ENCODE measurements around the gene ATAD3C.

Gene ATAD3C

GRCh38 chr1:1406821-1407635 lies 42.5 kb upstream of the ATAD3C start, which contains the start of gene MRPL20 (continued):
- TF ChIP-seq ZBTB11 (tag by site-specific recombination; conservative IDR thresholded peaks at IDR 0.05; ENCODE audit: low read depth) (peak; percentile 96), ZNF280C (tag by site-specific recombination; IDR thresholded peaks at IDR 0.05) (no peak)

GRCh38 chr1:1407636-1408318 lies 41.7 kb upstream of the ATAD3C start:
- Histone ChIP-seq H3K9me3 (ENCODE audit: control insufficient read depth, insufficient read depth, low read depth, low read length) (no peaks in the 10 kb centered on the region), H3K4me1 (ENCODE audit: control insufficient read depth, insufficient read depth, low read length) (no peaks in the 10 kb centered on the region), H3K36me3 (ENCODE audit: control insufficient read depth in 2 of 2, insufficient read depth in 1 of 2, low read length in 2 of 2) (peaks cover 19 to 51% of the 10 kb centered on the region in 2 experiments; a peak in 2 of 3 replicates), H3K4me3 (ENCODE audit: low read depth, low read length) (peak overlapping the region; percentile 84), H3K27ac (ENCODE audit: extremely low read depth, low read depth, low read length) (peak overlapping the region; percentile 87)
- CTCF ChIA-PET = interaction anchor here (0.6 to 2.8 kb wide), 6 partner anchors 15 to 35 kb away, joined by 3 to 14 read pairs (median 3); no protein-coding TSS in a partner anchor
- TF ChIP-seq ZNF335 (tag by site-specific recombination; conservative IDR thresholded peaks at IDR 0.05) = 0 out of 2 replicates have a peak, but pooled peaks have one; percentile 15
- peak; percentile 1 for TF ChIP-seq ZBTB26 (tag by site-specific recombination; optimal IDR thresholded peaks at IDR 0.05)
- peak; percentile 98 for TF ChIP-seq ZNF121 (tag by site-specific recombination; IDR thresholded peaks at IDR 0.05)
- 0 out of 2 replicates have a peak, but pooled peaks have one; percentile 40 for TF ChIP-seq KLF7 (tag by site-specific recombination; IDR thresholded peaks at IDR 0.05; ENCODE audit: borderline replicate concordance)
- no peak for TF ChIP-seq ZNF146 (tag by site-specific recombination; IDR thresholded peaks at IDR 0.05)
- no peak for TF ChIP-seq PRDM6 (tag by site-specific recombination; IDR thresholded peaks at IDR 0.05)
- peak; percentile 57; the same call in 1 of the 2 replicates for TF ChIP-seq ZNF341 (tag by site-specific recombination; IDR thresholded peaks at IDR 0.05; ENCODE audit: low read depth)
- TF ChIP-seq CTCF (tag by site-specific recombination; IDR thresholded peaks at IDR 0.05) = peak; percentile 64; the same call in 1 of the 2 replicates
- no peak for TF ChIP-seq ZNF19 (tag by site-specific recombination; IDR thresholded peaks at IDR 0.05; ENCODE audit: low read depth)
- peak; percentile 58 for TF ChIP-seq ZBTB17 (tag by site-specific recombination; IDR thresholded peaks at IDR 0.05)
- TF ChIP-seq ZNF24 (tag by site-specific recombination; IDR thresholded peaks at IDR 0.05) = no peak
- no peak for TF ChIP-seq OVOL3 (tag by site-specific recombination; IDR thresholded peaks at IDR 0.05)
- POLR2A ChIA-PET = interaction anchor here (0.6 to 2.2 kb wide), 6 partner anchors 9 to 36 kb away, joined by 3 to 18 read pairs (median 6); partner anchors contain the start of genes AURKAIP1 and CCNL2

Data from HEK293 (cell line).